Measurements from ENCODE around the gene DUSP5.

GRCh38 chr10:110462166-110463095 is 35.3 kb upstream of the DUSP5 start:
- TF ChIP-seq POLR2A (IDR thresholded peaks at IDR 0.05) (no peak), CTCF (IDR thresholded peaks at IDR 0.05) (no peak)

Measured in Peyer's patch (tissue), 4 donors.